ENCODE results near the gene CCT8.

DNA sequence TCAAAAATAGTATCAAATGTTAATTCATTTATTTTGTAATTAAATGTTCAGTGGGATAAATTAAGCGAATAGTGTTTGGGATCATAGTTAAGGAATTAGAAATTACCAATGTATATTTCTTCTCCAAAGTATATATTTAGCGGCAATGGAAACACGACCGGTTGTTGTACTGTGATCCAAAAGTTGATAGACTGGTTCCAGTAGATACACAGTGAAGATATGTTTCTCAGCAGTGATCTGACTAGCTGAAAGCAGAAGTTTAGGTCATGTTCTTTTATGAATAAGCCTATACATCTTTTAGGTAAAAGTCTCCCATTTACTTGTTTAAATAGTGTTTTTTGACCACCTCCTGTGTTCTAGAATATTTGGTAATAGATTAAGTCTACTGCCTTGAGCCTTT, 40.1 kb downstream of the CCT8 start:
- TF ChIP-seq, protein P1, sequence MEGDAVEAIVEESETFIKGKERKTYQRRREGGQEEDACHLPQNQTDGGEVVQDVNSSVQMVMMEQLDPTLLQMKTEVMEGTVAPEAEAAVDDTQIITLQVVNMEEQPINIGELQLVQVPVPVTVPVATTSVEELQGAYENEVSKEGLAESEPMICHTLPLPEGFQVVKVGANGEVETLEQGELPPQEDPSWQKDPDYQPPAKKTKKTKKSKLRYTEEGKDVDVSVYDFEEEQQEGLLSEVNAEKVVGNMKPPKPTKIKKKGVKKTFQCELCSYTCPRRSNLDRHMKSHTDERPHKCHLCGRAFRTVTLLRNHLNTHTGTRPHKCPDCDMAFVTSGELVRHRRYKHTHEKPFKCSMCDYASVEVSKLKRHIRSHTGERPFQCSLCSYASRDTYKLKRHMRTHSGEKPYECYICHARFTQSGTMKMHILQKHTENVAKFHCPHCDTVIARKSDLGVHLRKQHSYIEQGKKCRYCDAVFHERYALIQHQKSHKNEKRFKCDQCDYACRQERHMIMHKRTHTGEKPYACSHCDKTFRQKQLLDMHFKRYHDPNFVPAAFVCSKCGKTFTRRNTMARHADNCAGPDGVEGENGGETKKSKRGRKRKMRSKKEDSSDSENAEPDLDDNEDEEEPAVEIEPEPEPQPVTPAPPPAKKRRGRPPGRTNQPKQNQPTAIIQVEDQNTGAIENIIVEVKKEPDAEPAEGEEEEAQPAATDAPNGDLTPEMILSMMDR (conservative IDR thresholded peaks at IDR 0.05; ENCODE audit: low read length): no peak
- TF ChIP-seq EZH2phosphoT487 (IDR thresholded peaks at IDR 0.05; ENCODE audit: borderline replicate concordance): no peak

Measured in Loucy (cell line).